Measurements from ENCODE around the gene ENO3.
"Not testable (repeated sequence)": the region's sequence is repeated elsewhere in the genome, so short reads cannot be mapped to it uniquely, and the experiment has no call there.

ENO3 gene

GRCh38 chr17:4950746-4951204, at the start of gene ENO3:
ENO3 (plus strand) TSS chr17:4951119; CDS start chr17:4951830, 711 bp downstream.
- DNase-seq: no peak

DNA sequence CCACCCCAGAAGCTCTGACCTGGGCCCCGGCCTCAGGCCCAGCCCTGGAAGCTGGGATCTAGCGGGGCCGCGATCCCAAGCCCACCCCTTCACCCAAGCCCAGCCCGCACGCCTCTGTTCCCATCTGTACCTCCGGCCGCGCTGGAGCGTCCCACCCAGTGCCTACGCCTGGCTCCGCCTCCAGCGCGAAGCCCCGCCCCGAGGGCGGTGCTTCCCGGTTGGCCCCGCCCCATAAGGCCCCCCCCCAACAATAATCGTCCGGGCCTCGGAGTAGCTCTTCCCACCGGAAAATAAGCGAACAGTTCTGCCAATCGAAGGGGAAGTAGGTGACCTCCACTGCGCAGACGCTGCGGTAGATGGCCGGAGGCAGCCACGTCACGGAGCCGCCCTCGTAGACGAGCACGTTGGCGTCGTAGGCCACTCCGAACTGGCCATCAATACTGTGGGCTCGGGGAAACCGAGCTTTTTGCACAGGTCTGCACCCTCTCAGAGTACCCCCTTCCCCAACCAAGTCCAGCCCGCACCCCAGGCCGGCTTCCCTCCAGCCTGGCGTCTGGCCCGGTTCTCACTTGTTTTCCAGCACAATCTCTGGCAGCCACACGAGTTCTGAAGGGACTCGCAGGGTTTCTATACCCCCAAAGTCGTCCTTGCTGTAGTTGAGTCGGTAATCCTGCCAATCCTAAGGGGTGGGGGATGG, 49.1 kb upstream of the ENO3 start:
- no peak for DNase-seq

DNA sequence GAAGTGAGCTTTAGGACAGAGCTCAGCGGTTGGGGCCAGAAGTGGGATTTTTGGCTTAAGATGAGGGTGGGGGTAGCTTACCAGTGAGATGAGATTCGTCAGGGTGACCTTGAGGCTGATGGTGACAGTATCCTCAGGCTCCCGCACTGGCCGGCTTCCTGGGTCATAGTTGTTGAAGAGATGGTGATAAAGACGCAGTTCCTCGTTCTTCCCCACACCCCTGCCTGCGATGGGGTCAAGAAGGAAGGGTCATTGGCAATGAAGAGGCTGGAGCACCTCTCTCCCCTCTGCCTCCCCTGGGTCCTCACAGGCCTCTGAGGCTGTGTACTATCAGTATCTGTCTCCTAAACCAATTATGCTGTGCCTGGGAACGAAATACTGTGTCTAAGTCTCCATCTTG, 48.4 kb upstream of the ENO3 start:
- no peak for DNase-seq

- no peak for DNase-seq
Observed at GRCh38 chr17:4903051-4903818, 47.7 kb upstream of the ENO3 start, which contains the start of gene CHRNE. CHRNE (minus strand) TSS chr17:4903098; CDS start chr17:4903063, 35 bp downstream.

- DNase-seq: not testable (repeated sequence)
Observed at GRCh38 chr17:4906642-4907041, 44.3 kb upstream of the ENO3 start.

GRCh38 chr17:4908301-4908700, 42.6 kb upstream of the ENO3 start:
- DNase-seq: no peak

DNA sequence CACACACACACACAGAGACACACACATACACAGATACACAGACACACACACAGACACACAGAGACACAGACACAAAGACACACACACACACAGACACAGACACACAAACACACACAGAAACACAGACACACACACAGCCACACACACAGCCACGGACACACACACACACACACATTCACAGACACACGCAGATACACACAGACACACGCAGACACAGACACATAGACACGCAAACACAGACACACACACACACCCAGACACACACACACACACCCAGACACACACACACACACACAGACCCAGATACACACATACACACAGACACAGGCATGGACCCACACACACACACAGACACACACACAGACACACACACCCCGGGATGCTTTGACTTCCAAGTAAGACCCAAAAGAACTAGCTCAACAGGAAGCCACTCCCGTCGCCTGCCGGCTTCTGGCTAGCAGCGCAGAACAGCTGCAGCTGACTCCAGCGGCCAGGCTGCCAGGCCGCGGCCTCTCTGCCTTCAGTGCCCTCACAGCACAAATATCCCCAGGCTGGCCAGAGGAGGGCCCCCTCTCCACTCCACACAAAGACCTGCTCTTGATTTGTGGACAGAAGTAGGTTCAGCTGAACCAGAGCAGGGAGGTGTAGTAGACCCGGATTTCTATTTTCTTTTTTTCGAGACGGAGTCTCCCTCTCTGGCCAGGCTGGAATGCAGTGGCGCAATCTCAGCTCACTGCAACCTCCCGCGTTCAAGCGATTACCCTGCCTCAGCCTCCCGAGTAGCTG, 42.0 kb upstream of the ENO3 start:
- DNase-seq: peak; percentile 27

DNA sequence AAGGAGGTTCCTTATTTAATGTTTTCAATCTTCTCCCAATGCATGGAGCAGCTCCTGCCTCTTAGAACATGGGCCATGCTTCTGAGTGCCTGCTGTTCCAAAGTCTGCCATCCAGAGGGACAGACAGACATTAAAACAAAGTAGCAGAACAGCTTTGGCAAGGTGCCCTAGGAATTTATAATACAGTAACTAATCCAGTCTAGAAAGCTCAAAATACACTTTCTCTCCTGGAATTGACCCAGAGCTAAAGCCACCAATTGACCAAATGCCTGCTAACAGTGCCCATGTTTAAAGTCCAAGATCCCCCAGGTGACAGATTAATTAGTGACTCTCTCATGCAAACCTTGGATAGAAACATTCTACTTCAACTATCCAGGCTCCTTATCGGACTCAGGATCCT, 36.9 kb upstream of the ENO3 start:
- no peak for DNase-seq

GRCh38 chr17:4914551-4914950, 36.4 kb upstream of the ENO3 start:
- not testable (repeated sequence) for DNase-seq

DNA sequence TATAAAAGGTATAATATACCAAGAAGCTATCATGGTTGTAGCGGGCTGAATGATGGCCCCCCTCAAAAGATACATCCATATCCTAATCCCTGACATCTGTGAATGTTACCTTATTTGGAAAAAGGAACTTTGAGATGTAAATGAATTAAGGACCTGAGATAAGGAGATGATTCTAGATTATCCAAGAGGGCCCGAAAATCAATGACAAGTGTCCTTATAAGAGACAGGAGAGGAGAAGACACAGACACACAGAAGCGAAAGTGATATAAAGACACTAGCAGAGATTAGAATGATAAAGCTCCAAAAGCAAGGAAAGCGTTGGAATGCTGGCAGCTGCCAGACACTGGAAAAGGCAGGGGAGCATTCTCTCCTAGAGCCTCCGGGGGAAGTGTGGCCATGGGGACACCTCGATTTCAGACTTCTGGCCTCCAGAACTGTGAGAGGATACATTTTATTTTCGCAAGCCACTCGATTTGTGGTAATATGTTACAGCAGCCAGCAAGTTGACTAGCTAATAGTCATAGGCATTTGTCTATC, 31.3 kb upstream of the ENO3 start:
- no peak for DNase-seq

DNA sequence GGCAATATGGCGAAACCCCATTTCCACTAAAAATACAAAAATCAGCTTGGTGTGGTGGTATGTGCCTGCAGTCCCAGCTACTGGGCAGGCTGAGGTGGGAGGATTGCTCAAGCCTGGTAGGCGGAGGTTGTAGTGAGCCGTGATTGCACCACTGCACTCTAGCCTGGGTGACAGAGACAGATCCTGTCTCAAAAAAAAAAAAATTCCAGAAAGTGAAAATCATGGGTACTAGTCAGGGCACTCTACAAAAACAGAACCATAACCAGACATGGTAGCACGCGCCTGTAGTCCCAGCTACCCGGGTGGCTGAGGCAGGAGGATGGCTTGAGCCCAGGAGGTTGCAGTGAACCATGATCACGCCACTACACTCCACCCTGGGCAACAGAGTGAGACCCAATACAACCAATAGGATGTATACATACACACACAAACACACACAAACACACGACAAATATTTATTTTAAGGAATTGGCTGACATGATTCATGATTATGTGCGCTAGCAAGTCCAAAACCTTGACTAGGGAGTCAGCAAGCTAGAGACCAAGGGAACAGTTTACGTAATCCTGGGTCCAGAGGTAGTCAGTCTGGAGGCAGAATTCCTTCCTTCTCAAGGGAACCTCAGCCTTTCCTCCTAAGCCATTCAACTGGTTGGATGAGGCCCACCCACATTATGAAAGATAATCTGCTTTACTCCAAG, 30.4 kb upstream of the ENO3 start:
- no peak for DNase-seq

GRCh38 chr17:4921320-4921719, 29.6 kb upstream of the ENO3 start:
- no peak for DNase-seq

DNA sequence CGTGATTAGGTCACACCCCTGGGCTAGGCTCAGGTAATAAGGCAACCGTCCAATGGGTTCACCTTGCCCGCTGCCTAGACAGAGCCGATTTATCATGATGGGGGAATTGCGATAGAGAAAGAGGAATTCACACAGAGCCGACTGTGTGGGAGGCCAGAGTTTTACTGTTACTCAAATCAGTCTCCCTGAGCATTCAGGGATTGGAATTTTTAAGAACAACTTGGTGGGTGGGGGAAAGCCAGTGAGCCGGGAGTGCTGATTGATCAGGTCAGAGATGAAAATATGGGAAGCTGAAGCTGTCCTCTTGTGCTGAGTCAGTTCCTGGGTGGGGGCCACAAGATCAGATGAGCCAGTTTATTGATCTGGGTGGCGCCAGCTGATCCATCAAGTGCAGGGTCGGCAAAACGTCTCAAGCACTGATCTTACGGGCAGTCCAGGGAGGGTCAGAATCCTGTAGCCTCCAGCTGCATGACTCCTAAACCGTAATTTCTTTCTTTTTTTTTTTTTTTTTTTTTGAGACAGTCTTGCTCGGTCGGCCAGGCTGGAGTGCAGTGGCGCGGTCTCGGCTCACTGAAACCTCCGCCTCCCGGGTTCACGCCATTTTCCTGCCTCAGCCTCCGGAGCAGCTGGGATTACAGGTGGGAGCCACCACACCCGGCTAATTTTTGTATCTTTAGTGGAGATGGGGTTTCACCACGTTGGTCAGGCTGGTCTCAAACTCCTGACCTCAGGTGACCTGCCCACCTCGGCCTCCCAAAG, 24.2 kb upstream of the ENO3 start:
- not testable (repeated sequence) for DNase-seq

- no peak for DNase-seq
Observed at GRCh38 chr17:4928881-4929280, 22.0 kb upstream of the ENO3 start.

GRCh38 chr17:4931963-4932362, 19.0 kb upstream of the ENO3 start, which contains the start of gene GP1BA:
GP1BA (plus strand) TSS chr17:4932277; CDS start chr17:4932605, 328 bp downstream.
- DNase-seq: no peak

DNA sequence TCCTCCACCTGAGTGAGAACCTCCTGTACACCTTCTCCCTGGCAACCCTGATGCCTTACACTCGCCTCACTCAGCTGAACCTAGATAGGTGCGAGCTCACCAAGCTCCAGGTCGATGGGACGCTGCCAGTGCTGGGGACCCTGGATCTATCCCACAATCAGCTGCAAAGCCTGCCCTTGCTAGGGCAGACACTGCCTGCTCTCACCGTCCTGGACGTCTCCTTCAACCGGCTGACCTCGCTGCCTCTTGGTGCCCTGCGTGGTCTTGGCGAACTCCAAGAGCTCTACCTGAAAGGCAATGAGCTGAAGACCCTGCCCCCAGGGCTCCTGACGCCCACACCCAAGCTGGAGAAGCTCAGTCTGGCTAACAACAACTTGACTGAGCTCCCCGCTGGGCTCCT, 18.2 kb upstream of the ENO3 start:
- no peak for DNase-seq

DNA sequence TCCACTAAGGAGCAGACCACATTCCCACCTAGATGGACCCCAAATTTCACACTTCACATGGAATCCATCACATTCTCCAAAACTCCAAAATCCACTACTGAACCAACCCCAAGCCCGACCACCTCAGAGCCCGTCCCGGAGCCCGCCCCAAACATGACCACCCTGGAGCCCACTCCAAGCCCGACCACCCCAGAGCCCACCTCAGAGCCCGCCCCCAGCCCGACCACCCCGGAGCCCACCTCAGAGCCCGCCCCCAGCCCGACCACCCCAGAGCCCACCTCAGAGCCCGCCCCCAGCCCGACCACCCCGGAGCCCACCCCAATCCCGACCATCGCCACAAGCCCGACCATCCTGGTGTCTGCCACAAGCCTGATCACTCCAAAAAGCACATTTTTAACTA, 17.3 kb upstream of the ENO3 start:
- DNase-seq: no peak

- DNase-seq: no peak
Observed at GRCh38 chr17:4934173-4934979, 16.5 kb upstream of the ENO3 start.

GRCh38 chr17:4935650-4936049, 15.3 kb upstream of the ENO3 start:
- DNase-seq: no peak

GRCh38 chr17:4936436-4936835, 14.5 kb upstream of the ENO3 start:
- DNase-seq: no peak

GRCh38 chr17:4937553-4937952, 13.4 kb upstream of the ENO3 start:
- no peak for DNase-seq

Measured in GOT3 (cell line).